KMS-11 (cell line): ENCODE measurements around the gene ADAMTS15.

Source experiments
- H2AFZ ChIP-seq: fragments of 200-600 bp; sonication (generic); 2 replicates; pipeline ENCODE4 v1.6.1; 2016; ENCODE audit warnings: antibody characterized with exemption, mixed run types, low read depth
- H3K27ac ChIP-seq: fragments of 200-600 bp; sonication (generic); 2 replicates; pipeline ENCODE4 v1.6.1; 2016; ENCODE audit warnings: mild to moderate bottlenecking, mixed run types
- H3K27me3 ChIP-seq: fragments of 200-600 bp; sonication (generic); 2 replicates; pipeline ENCODE4 v1.6.1; 2017; ENCODE audit warnings: mild to moderate bottlenecking, low read depth, mixed run types, moderate library complexity; ENCODE audit not compliant: insufficient read depth
- H3K36me3 ChIP-seq: fragments of 200-600 bp; sonication (generic); 2 replicates; pipeline ENCODE4 v1.6.1; 2017; ENCODE audit warnings: mild to moderate bottlenecking, mixed run types; ENCODE audit not compliant: insufficient read depth
- H3K4me1 ChIP-seq: fragments of 200-600 bp; sonication (generic); 2 replicates; pipeline ENCODE4 v1.6.1; 2016; ENCODE audit warnings: mild to moderate bottlenecking, low read depth, mixed run types; ENCODE audit not compliant: poor library complexity, severe bottlenecking
- H3K4me2 ChIP-seq: fragments of 200-600 bp; sonication (generic); 2 replicates; pipeline ENCODE4 v1.7.0; 2016; ENCODE audit warnings: mild to moderate bottlenecking, mixed run types
- H3K4me3 ChIP-seq: fragments of 200-600 bp; sonication (generic); IDR thresholded peaks from 2 replicates; pipeline ENCODE4 v1.6.1; 2017; ENCODE audit warnings: low read depth, low read length, mixed read lengths; ENCODE audit not compliant: insufficient read depth
- H3K79me2 ChIP-seq: fragments of 200-600 bp; sonication (generic); 2 replicates; pipeline ENCODE4 v1.6.1; 2016; ENCODE audit warnings: low read depth, mixed run types; ENCODE audit not compliant: insufficient read depth
- H3K9ac ChIP-seq: fragments of 200-600 bp; sonication (generic); 2 replicates; pipeline ENCODE4 v1.6.1; 2016; ENCODE audit warnings: mild to moderate bottlenecking, mixed run types
- H4K20me1 ChIP-seq: fragments of 200-600 bp; sonication (generic); 2 replicates; pipeline ENCODE4 v1.6.1; 2016; ENCODE audit warnings: mild to moderate bottlenecking, mixed run types; ENCODE audit not compliant: insufficient read depth
- CTCF ChIP-seq: fragments of 200-600 bp; sonication (generic); conservative IDR thresholded peaks from 2 replicates; pipeline ENCODE4 v1.6.1; 2017; ENCODE audit warnings: low read depth, mild to moderate bottlenecking, antibody characterized with exemption, low read length, moderate library complexity, mixed read lengths

Gene ADAMTS15

GRCh38 chr11:130469181-130469580 lies 20.7 kb downstream of the ADAMTS15 start:
- Histone ChIP-seq H3K36me3 (no peaks in the 10 kb centered on the region), H4K20me1 (no peaks in the 10 kb centered on the region), H3K4me1 (no peaks in the 10 kb centered on the region), H3K4me2 (no peak overlapping the region), H3K9ac (no peak overlapping the region), H3K27me3 (no peaks in the 10 kb centered on the region), H2AFZ (no peak overlapping the region), H3K4me3 (no peak overlapping the region), H3K79me2 (no peaks in the 10 kb centered on the region), H3K27ac (no peak overlapping the region)
- TF ChIP-seq CTCF: no peak

- no peak overlapping the region for H3K4me3 ChIP-seq
- no peak overlapping the region for H3K27ac ChIP-seq
- TF ChIP-seq CTCF: no peak
- H3K4me2 ChIP-seq: no peak overlapping the region
- H4K20me1 ChIP-seq: no peaks in the 10 kb centered on the region
- no peak overlapping the region for H2AFZ ChIP-seq
- no peaks in the 10 kb centered on the region for H3K4me1 ChIP-seq
- no peak overlapping the region for H3K9ac ChIP-seq
- no peaks in the 10 kb centered on the region for H3K27me3 ChIP-seq
- no peaks in the 10 kb centered on the region for H3K36me3 ChIP-seq
- no peaks in the 10 kb centered on the region for H3K79me2 ChIP-seq
These were observed 22.6 kb downstream of the ADAMTS15 start for GRCh38 chr11:130470832-130471706.

GRCh38 chr11:130471731-130472433 lies 23.4 kb downstream of the ADAMTS15 start:
- no peak for TF ChIP-seq CTCF
- H3K9ac ChIP-seq: no peak overlapping the region
- no peaks in the 10 kb centered on the region for H3K79me2 ChIP-seq
- H2AFZ ChIP-seq: no peak overlapping the region
- H3K4me2 ChIP-seq: no peak overlapping the region
- H3K27me3 ChIP-seq: no peaks in the 10 kb centered on the region
- no peak overlapping the region for H3K4me3 ChIP-seq
- no peak overlapping the region for H3K27ac ChIP-seq
- no peaks in the 10 kb centered on the region for H4K20me1 ChIP-seq
- no peaks in the 10 kb centered on the region for H3K36me3 ChIP-seq
- no peaks in the 10 kb centered on the region for H3K4me1 ChIP-seq

GRCh38 chr11:130472434-130472961 lies 24.1 kb downstream of the ADAMTS15 start:
- H2AFZ ChIP-seq: no peak overlapping the region
- H3K79me2 ChIP-seq: no peaks in the 10 kb centered on the region
- H4K20me1 ChIP-seq: no peaks in the 10 kb centered on the region
- H3K36me3 ChIP-seq: no peaks in the 10 kb centered on the region
- no peak overlapping the region for H3K9ac ChIP-seq
- H3K4me1 ChIP-seq: no peaks in the 10 kb centered on the region
- H3K4me3 ChIP-seq: no peak overlapping the region
- TF ChIP-seq CTCF: no peak
- H3K27me3 ChIP-seq: no peaks in the 10 kb centered on the region
- no peak overlapping the region for H3K27ac ChIP-seq
- no peak overlapping the region for H3K4me2 ChIP-seq
